K562 (cell line): ENCODE measurements around the gene FAF2. TPM values are rescaled to one million over a fixed set of nuclear protein-coding genes. Genes with fewer than 3 reads are reported as not detected.

Source experiments
- ATAC-seq: fragments of 200-7000 bp; cut with Tn5 transposase; 3 replicates; pipeline ENCODE4 v1.9.1; 2020; ENCODE audit warnings: moderate library complexity
- BruUV-seq: library from RNA; stranded (reverse); fragments of 400-500 nt; replicated peaks from 2 replicates; lab custom pipeline; 2021; lab: Mats Ljungman, UMichigan
- CTCF ChIA-PET: fragments of 300-600 bp; formaldehyde crosslinking; extraction: SDS; loops from one replicate; lab custom pipeline; 2021; ENCODE audit warnings: low intra/inter-chr PET ratio; lab: Yijun Ruan, JAX
- POLR2A ChIA-PET: fragments of 300-600, 350-650 bp; sonication (Branson Sonifier 250); formaldehyde crosslinking; extraction: SDS; loops from one replicate; lab custom pipeline; 2021; ENCODE audit warnings: antibody characterized with exemption, inconsistent platforms; lab: Yijun Ruan, JAX
- DNase-seq, 4 experiments: peaks; one replicate each; pipeline versions ENCODE4 v3.0.0 to v3.0.0-alpha.2; 2011 to 2018; ENCODE audit warnings: low spot score in 3 of 4, mixed read lengths in 3 of 4; ENCODE audit errors: extremely low read depth in 1 of 4
- FAIRE-seq: peaks from 2 replicates; lab custom pipeline; 2011; peaks lifted over from hg19 to GRCh38; lab: Jason Lieb, UNC
- H2AFZ ChIP-seq: 2 replicates; pipeline ENCODE4 v1.6.0; 2011; ENCODE audit warnings: low read depth, low read length, control low read depth, inconsistent platforms
- H3K27ac ChIP-seq: fragments of 200-600 bp; 3 replicates; pipeline ENCODE4 v1.8.0; 2011; ENCODE audit warnings: low read depth, mild to moderate bottlenecking, control low read depth, inconsistent platforms, low read length, moderate library complexity, mixed read lengths; ENCODE audit errors: extremely low read depth
- H3K27me3 ChIP-seq, 2 experiments: fragments of 300-600 bp in 1 of 2; 2 replicates in 1 of 2; 3 replicates in 1 of 2; pipeline versions ENCODE4 v1.6.0 to v1.8.0; 2011; ENCODE audit warnings: inconsistent platforms in 2 of 2, low read length in 2 of 2, mild to moderate bottlenecking in 1 of 2, mixed read lengths in 1 of 2, moderate library complexity in 1 of 2; ENCODE audit not compliant: control insufficient read depth in 2 of 2, insufficient read depth in 2 of 2
- H3K36me3 ChIP-seq: fragments of 300-600 bp; 3 replicates; pipeline ENCODE4 v1.8.0; 2011; ENCODE audit warnings: mild to moderate bottlenecking, low read length, inconsistent platforms; ENCODE audit not compliant: control insufficient read depth, insufficient read depth
- H3K4me1 ChIP-seq, 2 experiments: fragments of 200-600 bp in 1 of 2; replicated peaks in 1 of 2; 2 replicates in 1 of 2; 3 replicates in 1 of 2; pipeline versions ENCODE4 v1.5.1 to v1.8.0; 2011; ENCODE audit warnings: inconsistent platforms in 2 of 2, low read length in 2 of 2, mild to moderate bottlenecking in 1 of 2, mixed read lengths in 1 of 2, moderate library complexity in 1 of 2; ENCODE audit not compliant: control insufficient read depth in 2 of 2, insufficient read depth in 2 of 2
- H3K4me2 ChIP-seq: 2 replicates; pipeline ENCODE4 v1.6.1; 2011; ENCODE audit warnings: low read length, control low read depth, inconsistent platforms, mixed read lengths; ENCODE audit not compliant: insufficient read depth
- H3K4me3 ChIP-seq: fragments of 200-600 bp; sonication (generic), shearing (Covaris generic); 2 replicates; pipeline ENCODE4 v1.5.1; 2016; ENCODE audit warnings: control low read depth, inconsistent platforms
- H3K79me2 ChIP-seq: fragments of 200-600 bp; 3 replicates; pipeline ENCODE4 v1.8.0; 2011; ENCODE audit warnings: low read length, inconsistent platforms; ENCODE audit not compliant: control insufficient read depth, insufficient read depth
- H3K9ac ChIP-seq, 2 experiments: 2 replicates each; pipeline versions ENCODE4 v1.6.0 to v1.6.1; 2011; ENCODE audit warnings: low read depth in 2 of 2, low read length in 2 of 2, control low read depth in 1 of 2, inconsistent platforms in 1 of 2, mild to moderate bottlenecking in 1 of 2, mixed read lengths in 1 of 2; ENCODE audit not compliant: insufficient read depth in 1 of 2
- H3K9me1 ChIP-seq: one replicate; pipeline ENCODE4 v1.6.0; 2011; ENCODE audit warnings: inconsistent platforms, mild to moderate bottlenecking, low read length, moderate library complexity; ENCODE audit not compliant: control insufficient read depth, insufficient read depth
- H3K9me3 ChIP-seq: replicated peaks from 2 replicates; pipeline ENCODE4 v1.5.1; 2011; ENCODE audit warnings: low read depth, low read length, inconsistent platforms; ENCODE audit not compliant: control insufficient read depth, insufficient read depth
- H4K20me1 ChIP-seq: replicated peaks from 2 replicates; pipeline ENCODE4 v1.6.1; 2011; ENCODE audit warnings: low read length, inconsistent platforms, mixed read lengths; ENCODE audit not compliant: control insufficient read depth, insufficient read depth
- CBFA2T2 ChIP-seq: fragments of 450-650 bp; conservative IDR thresholded peaks from 2 replicates; pipeline ENCODE4 v1.6.1; 2017; ENCODE audit warnings: mild to moderate bottlenecking
- CEBPG ChIP-seq, 3 experiments: fragments of 200-800 bp in 1 of 3; sonication (Bioruptor generic) in 1 of 3; sonication (generic) in 1 of 3; formaldehyde crosslinking in 1 of 3; IDR thresholded peaks in 2 of 3; conservative IDR thresholded peaks in 1 of 3; 2 replicates each; pipeline versions ENCODE4 v1.6.1 to v1.8.0; 2016 to 2022; ENCODE audit warnings: missing compliant biosample characterization in 2 of 3, missing genetic modification characterization in 2 of 3, mild to moderate bottlenecking in 1 of 3, missing genetic modification reagents in 1 of 3
- DMBX1 ChIP-seq: fragments of 250-450 bp; sonication (Bioruptor Pico); IDR thresholded peaks from 2 replicates; pipeline ENCODE4 v1.8.0; 2022; ENCODE audit warnings: inconsistent platforms, mild to moderate bottlenecking, moderate library complexity, borderline replicate concordance
- JUN ChIP-seq, 2 experiments: sonication (generic) in 1 of 2; formaldehyde crosslinking in 1 of 2; IDR thresholded peaks; 2 replicates each; pipeline versions ENCODE4 v1.6.1 to v1.8.0; 2012 to 2022; ENCODE audit warnings: borderline replicate concordance in 2 of 2, mild to moderate bottlenecking in 2 of 2, improper control_type of control experiment in 1 of 2, low read depth in 1 of 2, low read length in 1 of 2, missing genetic modification reagents in 1 of 2
- MCM3 ChIP-seq: fragments of 450-650 bp; IDR thresholded peaks from 2 replicates; pipeline ENCODE4 v1.6.1; 2016
- MEIS2 ChIP-seq: fragments of 450-650 bp; IDR thresholded peaks from 2 replicates; pipeline ENCODE4 v1.6.1; 2014; ENCODE audit warnings: mild to moderate bottlenecking; ENCODE audit not compliant: partially characterized antibody
- NR2C1 ChIP-seq, 2 experiments: fragments of 450-650 bp; IDR thresholded peaks; 2 replicates each; pipeline ENCODE4 v1.6.1; 2017; ENCODE audit warnings: mild to moderate bottlenecking in 2 of 2, antibody characterized with exemption in 1 of 2, inconsistent platforms in 1 of 2, missing compliant biosample characterization in 1 of 2, missing genetic modification characterization in 1 of 2
- POLR2A ChIP-seq: fragments of 450-650 bp; conservative IDR thresholded peaks from 2 replicates; pipeline ENCODE4 v1.6.1; 2016
- RCOR1 ChIP-seq, 2 experiments: IDR thresholded peaks; 2 replicates each; pipeline ENCODE4 v1.6.1; 2012; ENCODE audit warnings: low read depth in 2 of 2, low read length in 2 of 2, borderline replicate concordance in 1 of 2, improper control_type of control experiment in 1 of 2
- ZNF766 ChIP-seq: fragments of 200-800 bp; sonication (Bioruptor generic); conservative IDR thresholded peaks from 2 replicates; pipeline ENCODE4 v1.6.1; 2016; ENCODE audit warnings: missing genetic modification characterization, missing compliant biosample characterization
- WGBS: fragments of 100-300 bp; shearing (Covaris generic); methylation state at CpG from one replicate; pipeline ENCODE4 v1.1.6; 2016; ENCODE audit warnings: low coverage, mixed read lengths; ENCODE audit not compliant: insufficient coverage; ENCODE audit errors: missing lambda C conversion rate; 5-methylcytosine and 5-hydroxymethylcytosine counted together
- in situ Hi-C: fragments of 300-500 bp; cut with MboI; formaldehyde crosslinking; loops from 4 replicates; pipeline ENCODE4 v1.15.0; 2018; ENCODE audit warnings: inconsistent platforms, mixed read lengths
- intact Hi-C: fragments of 100-400 bp; cut with micrococcal nuclease; formaldehyde crosslinking; loops from 2 replicates; pipeline ENCODE4 v1.14.2; 2022
- polyA plus RNA-seq, 8 experiments: library from polyadenylated mRNA; depleted of rRNA in 4 of 8; stranded (reverse) in 5 of 8; unstranded in 3 of 8; fragments of >200 nt; fragmentation: Nextera tagmentation in 2 of 8; fragmentation: Illumina TruSeq in 1 of 8; extraction: Ambion mirVana in 2 of 8; extraction: Trizol in 1 of 8; gene quantifications; 2 replicates each; pipeline versions ENCODE4 v1.2.1 to v1.2.3, GENCODE V29; 2011 to 2014; ENCODE audit warnings: inconsistent platforms in 1 of 8, missing spikeins in 1 of 8
- total RNA-seq, 7 experiments: library from RNA; depleted of rRNA in 6 of 7; stranded (reverse); fragments of >200 nt in 6 of 7; fragmentation: Illumina TruSeq in 2 of 7; extraction: Trizol in 2 of 7; gene quantifications; 2 replicates each; pipeline versions ENCODE4 v1.2.1 to v1.2.3, GENCODE V29; 2011 to 2021; ENCODE audit warnings: low replicate concordance in 1 of 7
- TF ChIP-seq, protein P1 (sequence below), 2 experiments: fragments of 450-650 bp; IDR thresholded peaks; 2 replicates each; pipeline ENCODE4 v1.6.1; 2016; ENCODE audit warnings: mild to moderate bottlenecking in 2 of 2, borderline replicate concordance in 1 of 2, low read depth in 1 of 2, moderate library complexity in 1 of 2

Gene FAF2
- total and polyA plus RNA-seq, 9 of the 15 experiments (the other 6 are each of a cell fraction or from before 2014, with no cell fraction given) = 25.0 to 44.6 (median 36.1) TPM

DNA sequence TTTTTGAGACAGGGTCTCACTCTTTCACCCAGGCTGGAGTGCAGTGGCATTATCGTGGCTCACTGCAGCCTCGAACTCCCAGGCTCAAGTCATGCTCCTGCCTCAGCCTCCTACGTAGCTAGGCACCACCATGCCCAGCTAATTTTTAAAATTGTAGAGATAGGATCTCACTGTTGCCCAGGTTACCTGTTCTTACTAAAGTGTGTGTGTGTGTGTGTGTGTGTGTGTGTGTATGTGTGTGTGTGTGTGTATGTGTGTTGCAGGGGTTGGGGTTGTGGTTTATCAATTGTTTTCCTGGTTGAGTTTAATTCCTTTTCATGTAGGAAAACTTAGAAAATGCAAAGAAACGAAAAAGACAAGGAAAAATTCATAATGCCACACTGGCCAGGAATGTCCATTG, 67.2 kb downstream of the FAF2 start (continued):
- TF ChIP-seq MCM3 (peak; percentile 86; the same call in 1 of the 2 replicates), DMBX1 (CRISPR knock-in tag) (no peak), ZNF766 (CRISPR knock-in tag) (no peak)

DNA sequence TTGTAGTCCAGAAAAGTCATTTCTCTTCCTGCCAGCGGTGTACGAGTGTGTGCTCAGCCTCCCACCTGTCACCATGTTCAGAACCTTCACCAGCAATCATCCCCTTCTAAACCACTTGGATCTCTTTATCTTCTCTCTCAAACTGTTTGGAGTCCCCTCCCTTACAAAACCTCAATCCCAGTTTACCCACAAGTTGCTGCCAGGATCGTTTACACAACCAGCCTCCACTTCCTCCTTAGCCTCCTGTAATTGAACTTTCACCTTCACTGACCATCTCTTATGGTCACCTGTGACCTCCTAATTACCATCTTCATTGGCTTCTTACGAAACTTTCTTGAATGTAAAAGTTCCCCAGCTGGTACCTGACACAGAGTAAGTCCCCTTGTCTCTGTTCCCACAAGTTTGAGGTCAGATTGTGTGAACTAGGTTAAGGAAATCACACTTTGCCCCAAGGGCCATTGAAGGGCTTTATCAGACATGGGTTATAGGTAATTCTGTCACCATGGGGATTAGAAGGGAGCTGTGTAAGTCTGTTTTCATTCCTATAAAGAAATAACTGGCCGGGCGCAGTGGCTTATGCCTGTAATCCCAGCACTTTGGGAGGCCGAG, 69.0 kb downstream of the FAF2 start:
- WGBS = 2% methylated on average over 7 of the region's 7 CpGs
- in situ Hi-C loops (no loop called here), intact Hi-C loops (no loop called here)
- ATAC-seq (no peak), DNase-seq (no peak), FAIRE-seq (no peak)
- Histone ChIP-seq H3K79me2 (no peaks in the 10 kb centered on the region), H3K9me1 (no peaks in the 10 kb centered on the region), H3K4me2 (no peak overlapping the region), H3K36me3 (no peaks in the 10 kb centered on the region), H3K9me3 (no peaks in the 10 kb centered on the region), H3K9ac (no peak overlapping the region), H2AFZ (no peak overlapping the region), H3K4me3 (no peak overlapping the region), H4K20me1 (no peaks in the 10 kb centered on the region), H3K4me1 (peaks cover 9 to 11% of the 10 kb centered on the region in 2 experiments; a peak in 4 of 5 replicates), H3K27me3 (peaks cover 13 to 20% of the 10 kb centered on the region in 2 experiments; a peak in 3 of 5 replicates), H3K27ac (no peak overlapping the region)
- POLR2A ChIA-PET = interaction anchor here (0.9 to 1.1 kb wide), 2 partner anchors 35 to 65 kb away, joined by 3 read pairs; no protein-coding TSS in a partner anchor
- CTCF ChIA-PET = no interaction called here
- BruUV-seq = no TSS peak
- TF ChIP-seq, protein P1, sequence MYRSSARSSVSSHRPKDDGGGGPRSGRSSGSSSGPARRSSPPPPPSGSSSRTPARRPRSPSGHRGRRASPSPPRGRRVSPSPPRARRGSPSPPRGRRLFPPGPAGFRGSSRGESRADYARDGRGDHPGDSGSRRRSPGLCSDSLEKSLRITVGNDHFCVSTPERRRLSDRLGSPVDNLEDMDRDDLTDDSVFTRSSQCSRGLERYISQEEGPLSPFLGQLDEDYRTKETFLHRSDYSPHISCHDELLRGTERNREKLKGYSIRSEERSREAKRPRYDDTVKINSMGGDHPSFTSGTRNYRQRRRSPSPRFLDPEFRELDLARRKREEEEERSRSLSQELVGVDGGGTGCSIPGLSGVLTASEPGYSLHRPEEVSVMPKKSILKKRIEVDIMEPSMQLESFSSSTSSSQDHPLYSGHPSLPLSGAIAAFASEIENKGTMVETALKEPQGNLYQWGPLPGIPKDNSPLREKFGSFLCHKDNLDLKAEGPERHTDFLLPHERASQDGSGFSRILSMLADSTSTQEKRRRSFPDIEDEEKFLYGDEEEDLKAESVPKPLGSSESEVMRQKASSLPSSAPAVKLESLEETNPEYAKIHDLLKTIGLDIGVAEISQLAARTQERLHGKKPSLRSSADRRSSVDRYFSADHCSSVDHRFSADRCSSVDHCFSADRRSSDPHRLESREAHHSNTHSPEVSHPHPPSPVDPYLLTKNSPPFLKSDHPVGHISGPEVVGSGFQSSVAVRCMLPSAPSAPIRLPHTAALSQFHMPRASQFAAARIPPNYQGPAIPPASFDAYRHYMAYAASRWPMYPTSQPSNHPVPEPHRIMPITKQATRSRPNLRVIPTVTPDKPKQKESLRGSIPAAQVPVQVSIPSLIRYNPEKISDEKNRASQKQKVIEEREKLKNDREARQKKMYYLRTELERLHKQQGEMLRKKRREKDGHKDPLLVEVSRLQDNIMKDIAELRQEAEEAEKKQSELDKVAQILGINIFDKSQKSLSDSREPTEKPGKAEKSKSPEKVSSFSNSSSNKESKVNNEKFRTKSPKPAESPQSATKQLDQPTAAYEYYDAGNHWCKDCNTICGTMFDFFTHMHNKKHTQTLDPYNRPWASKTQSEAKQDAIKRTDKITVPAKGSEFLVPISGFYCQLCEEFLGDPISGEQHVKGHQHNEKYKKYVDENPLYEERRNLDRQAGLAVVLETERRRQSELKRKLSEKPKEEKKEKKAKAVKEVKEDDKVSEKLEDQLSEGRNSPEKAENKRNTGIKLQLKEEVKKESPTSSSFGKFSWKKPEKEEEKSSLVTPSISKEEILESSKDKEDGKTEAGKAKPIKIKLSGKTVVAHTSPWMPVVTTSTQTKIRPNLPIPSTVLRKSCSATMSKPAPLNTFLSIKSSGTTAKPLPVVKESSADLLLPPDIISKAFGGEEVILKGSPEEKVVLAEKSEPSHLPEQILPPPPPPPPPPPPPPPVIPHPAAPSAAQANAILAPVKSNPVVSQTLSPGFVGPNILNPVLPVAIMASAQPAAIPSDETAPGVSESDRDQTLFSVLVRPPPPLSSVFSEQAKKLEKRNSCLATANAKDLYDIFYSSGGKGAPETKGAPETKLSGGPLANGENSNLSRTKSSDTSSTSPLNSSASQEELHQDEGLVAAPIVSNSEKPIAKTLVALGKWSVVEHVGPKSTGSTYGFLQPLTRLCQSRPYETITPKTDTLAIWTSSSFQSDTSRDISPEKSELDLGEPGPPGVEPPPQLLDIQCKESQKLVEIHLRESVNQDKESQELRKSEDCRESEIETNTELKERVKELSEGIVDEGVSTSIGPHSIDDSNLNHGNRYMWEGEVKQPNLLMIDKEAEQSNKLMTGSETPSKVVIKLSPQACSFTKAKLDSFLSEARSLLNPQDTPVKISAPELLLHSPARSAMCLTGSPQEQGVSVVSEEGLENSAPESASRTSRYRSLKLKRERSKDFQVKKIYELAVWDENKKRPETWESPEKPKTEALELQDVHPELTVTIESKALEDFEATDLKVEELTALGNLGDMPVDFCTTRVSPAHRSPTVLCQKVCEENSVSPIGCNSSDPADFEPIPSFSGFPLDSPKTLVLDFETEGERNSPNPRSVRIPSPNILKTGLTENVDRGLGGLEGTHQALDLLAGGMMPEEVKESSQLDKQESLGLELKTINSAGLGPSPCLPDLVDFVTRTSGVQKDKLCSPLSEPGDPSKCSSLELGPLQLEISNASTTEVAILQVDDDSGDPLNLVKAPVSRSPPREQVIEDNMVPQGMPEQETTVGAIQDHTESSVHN (IDR thresholded peaks at IDR 0.05; ENCODE audit: borderline replicate concordance in 1 of 2, low read depth in 1 of 2) = no peak
- no peak for TF ChIP-seq JUN (IDR thresholded peaks at IDR 0.05; ENCODE audit: borderline replicate concordance, low read depth, low read length)
- no peak for TF ChIP-seq JUN (CRISPR knock-in tag; IDR thresholded peaks at IDR 0.05; ENCODE audit: borderline replicate concordance)
- peak; percentile 63 for TF ChIP-seq NR2C1 (IDR thresholded peaks at IDR 0.05)
- TF ChIP-seq NR2C1 (tag; IDR thresholded peaks at IDR 0.05) = peak; percentile 16; the same call in 1 of the 2 replicates
- TF ChIP-seq CEBPG (CRISPR knock-in tag; IDR thresholded peaks at IDR 0.05) = no peak
- peak in 1 of 2 experiments; percentile 35; a peak in 1 of 4 replicates for TF ChIP-seq CEBPG (tag; conservative IDR thresholded peaks at IDR 0.05 in 1 of 2, IDR thresholded peaks at IDR 0.05 in 1 of 2)
- TF ChIP-seq POLR2A = no peak
- peak; percentile 21; the same call in 1 of the 2 replicates for TF ChIP-seq CBFA2T2
- peak in 1 of 2 experiments; percentile 9; a peak in 1 of 4 replicates for TF ChIP-seq RCOR1 (IDR thresholded peaks at IDR 0.05; ENCODE audit: borderline replicate concordance in 1 of 2, low read depth in 2 of 2, low read length in 2 of 2)
- TF ChIP-seq MEIS2 = peak; percentile 75
